Kidney (tissue), 14 donors: ENCODE data around the gene CYGB. TPM values are rescaled to one million over a fixed set of nuclear protein-coding genes. Genes with fewer than 3 reads are reported as not detected.

Source experiments
- DNase-seq, 5 donors: peaks; one replicate each; pipeline ENCODE4 v3.0.0-alpha.2; 2013 to 2020
- FAIRE-seq: peaks from 2 replicates; lab custom pipeline; 2012; peaks lifted over from hg19 to GRCh38; lab: Jason Lieb, UNC
- H3K27ac ChIP-seq, 2 donors: one replicate each; pipeline ENCODE4 v1.7.0; 2013; ENCODE audit warnings: low read depth in 2 of 2, low read length in 2 of 2, inconsistent platforms in 1 of 2
- H3K27me3 ChIP-seq: one replicate; pipeline ENCODE4 v1.7.1; 2013; ENCODE audit warnings: low read length, inconsistent platforms; ENCODE audit not compliant: control insufficient read depth, insufficient read depth
- H3K36me3 ChIP-seq, 3 donors: one replicate each; pipeline versions ENCODE4 v1.7.0 to v1.7.1; 2013; ENCODE audit warnings: low read length in 3 of 3, control low read depth in 1 of 3, inconsistent platforms in 1 of 3; ENCODE audit not compliant: insufficient read depth in 3 of 3, control insufficient read depth in 2 of 3
- H3K4me1 ChIP-seq, 3 donors: one replicate each; pipeline versions ENCODE4 v1.7.0 to v1.7.1; 2013; ENCODE audit warnings: low read length in 3 of 3, inconsistent platforms in 1 of 3, low read depth in 1 of 3; ENCODE audit not compliant: control insufficient read depth in 2 of 3, insufficient read depth in 2 of 3
- H3K4me3 ChIP-seq, 3 donors: one replicate each; pipeline versions ENCODE4 v1.7.0 to v1.8.1; 2013; ENCODE audit warnings: low read length in 3 of 3, control low read depth in 1 of 3, inconsistent platforms in 1 of 3
- H3K9ac ChIP-seq, 3 donors: one replicate each; pipeline versions ENCODE4 v1.7.0 to v1.7.1; 2013; ENCODE audit warnings: low read length in 3 of 3, control low read depth in 1 of 3, inconsistent platforms in 1 of 3
- H3K9me3 ChIP-seq, 3 donors: one replicate each; pipeline versions ENCODE4 v1.7.0 to v1.7.1; 2013; ENCODE audit warnings: low read length in 3 of 3, control low read depth in 1 of 3, inconsistent platforms in 1 of 3; ENCODE audit not compliant: control insufficient read depth in 2 of 3, insufficient read depth in 1 of 3
- CTCF ChIP-seq: IDR thresholded peaks from 3 replicates; pipeline ENCODE4 v1.5.1; 2012; ENCODE audit warnings: mild to moderate bottlenecking, moderate library complexity, borderline replicate concordance; ENCODE audit not compliant: insufficient read depth; ENCODE audit errors: extremely low read depth
- intact Hi-C: fragments of 100-400 bp; cut with DNase I; formaldehyde crosslinking; loops from one replicate; pipeline ENCODE4 v1.11.1; 2022
- polyA plus RNA-seq: library from polyadenylated mRNA; stranded (reverse); fragments of 350-450 nt; fragmentation: Illumina TruSeq; extraction: RNeasy Lipid Tissue Mini Kit (QIAGEN cat#74804); gene quantifications from one replicate; pipeline ENCODE4 v1.2.3, GENCODE V29; 2014; ENCODE audit warnings: low read depth, low replicate concordance; ENCODE audit not compliant: insufficient read depth
- total RNA-seq: library from RNA; stranded (reverse); fragmentation: NEBNext Ultra II Directional; extraction: Animal tissue kit (Norgen Biotek cat#: 25700); gene quantifications from one replicate; pipeline ENCODE4 v1.2.1, GENCODE V29; 2021
- donor health status: control.
- donor health status: control.
- donor health status: control.
- donor health status: control.
- donor health status: control.
- donor health status: DM: yes; HTN: yes; CAD: no.
- donor health status: Normal renal cell carcinoma (clear cell type).

CYGB gene
- total and polyA plus RNA-seq, 2 donors from 2014 or later = 6.7 to 12.6 TPM

- Histone ChIP-seq H3K27me3 (no peaks in the 10 kb centered on the region), H3K9ac (no peak overlapping the region), H3K36me3 (no peaks in the 10 kb centered on the region), H3K4me1 (peaks cover 0 to 9% (median 4%) of the 10 kb centered on the region in 3 donors), H3K4me3 (no peak overlapping the region), H3K9me3 (no peaks in the 10 kb centered on the region), H3K27ac (no peak overlapping the region)
- FAIRE-seq = no peak
- intact Hi-C loops = no loop called here
- DNase-seq = no peak
- TF ChIP-seq CTCF = no peak
These were observed 16.2 kb downstream of the CYGB start for GRCh38 chr17:76521262-76521661.

- FAIRE-seq (no peak), DNase-seq (peak in 3 of 5 donors; percentile 51 to 78 (median 53))
- peaks cover 0 to 4% (median 2%) of the 10 kb centered on the region in 3 donors for H3K4me1 ChIP-seq
- no peak overlapping the region for H3K27ac ChIP-seq
- no peak overlapping the region for H3K4me3 ChIP-seq
- TF ChIP-seq CTCF = no peak
- H3K36me3 ChIP-seq = no peaks in the 10 kb centered on the region
- intact Hi-C loops = no loop called here
- no peaks in the 10 kb centered on the region for H3K9me3 ChIP-seq
- no peak overlapping the region for H3K9ac ChIP-seq
- no peaks in the 10 kb centered on the region for H3K27me3 ChIP-seq
These were observed 18.2 kb downstream of the CYGB start for GRCh38 chr17:76519048-76519966.

- peak overlapping the region in 1 of 2 donors; percentile 11 for H3K27ac ChIP-seq
These were observed 19.9 kb downstream of the CYGB start for GRCh38 chr17:76517638-76518038.

More at GRCh38 chr17:76517638-76518038, 19.9 kb downstream of the CYGB start:
- DNase-seq = peak in 4 of 5 donors; percentile 56 to 77 (median 71)
- FAIRE-seq = no peak
- no peak for TF ChIP-seq CTCF
- Histone ChIP-seq H3K4me1 (peaks cover 0 to 4% (median 0%) of the 10 kb centered on the region in 3 donors), H3K9me3 (no peaks in the 10 kb centered on the region), H3K9ac (no peak overlapping the region), H3K27me3 (no peaks in the 10 kb centered on the region), H3K4me3 (no peak overlapping the region), H3K36me3 (no peaks in the 10 kb centered on the region)
- intact Hi-C loops = no loop called here
